HUES6 (cell line): ENCODE results near the gene NPM3.

Source experiments
- H3K27ac ChIP-seq: 2 replicates; pipeline ENCODE4 v1.7.0; 2013; ENCODE audit warnings: low read depth, mild to moderate bottlenecking, low read length, inconsistent platforms
- H3K27me3 ChIP-seq: 2 replicates; pipeline ENCODE4 v1.6.1; 2013; ENCODE audit warnings: low read length; ENCODE audit not compliant: control insufficient read depth, insufficient read depth
- H3K36me3 ChIP-seq: 2 replicates; pipeline ENCODE4 v1.6.1; 2013; ENCODE audit warnings: low read length; ENCODE audit not compliant: control insufficient read depth, insufficient read depth
- H3K4me1 ChIP-seq: 2 replicates; pipeline ENCODE4 v1.6.1; 2013; ENCODE audit warnings: low read length; ENCODE audit not compliant: control insufficient read depth, insufficient read depth
- H3K4me3 ChIP-seq: 2 replicates; pipeline ENCODE4 v1.5.1; 2013; ENCODE audit warnings: low read depth, low read length
- H3K9ac ChIP-seq: one replicate; pipeline ENCODE4 v1.6.1; 2013; ENCODE audit warnings: mild to moderate bottlenecking, low read length
- H3K9me3 ChIP-seq: 2 replicates; pipeline ENCODE4 v1.6.1; 2013; ENCODE audit warnings: low read depth, low read length; ENCODE audit not compliant: control insufficient read depth, insufficient read depth

NPM3 gene

GRCh38 chr10:101772895-101773761 lies 10.1 kb downstream of the NPM3 start:
- H3K9me3 ChIP-seq, result no peaks in the 10 kb centered on the region
- peak overlapping the region; percentile 60 for H3K4me3 ChIP-seq
- peaks cover 57% of the 10 kb centered on the region for H3K4me1 ChIP-seq
- H3K27ac ChIP-seq, result no peak overlapping the region
- H3K9ac ChIP-seq, result peak overlapping the region; percentile 49
- peaks cover 15% of the 10 kb centered on the region; the same call in 1 of the 2 replicates for H3K36me3 ChIP-seq
- peaks cover 64% of the 10 kb centered on the region for H3K27me3 ChIP-seq

GRCh38 chr10:101772017-101772894 lies 11.0 kb downstream of the NPM3 start:
- Histone ChIP-seq H3K27me3 (peaks cover 55% of the 10 kb centered on the region), H3K4me1 (peaks cover 56% of the 10 kb centered on the region), H3K4me3 (no peak overlapping the region)

GRCh38 chr10:101771380-101771779 lies 11.9 kb downstream of the NPM3 start:
- peaks cover 51% of the 10 kb centered on the region for H3K4me1 ChIP-seq
- H3K27me3 ChIP-seq, result peaks cover 46% of the 10 kb centered on the region
- no peak overlapping the region for H3K27ac ChIP-seq
- peaks cover 15% of the 10 kb centered on the region; the same call in 1 of the 2 replicates for H3K36me3 ChIP-seq
- no peak overlapping the region for H3K9ac ChIP-seq
- H3K9me3 ChIP-seq, result no peaks in the 10 kb centered on the region
- H3K4me3 ChIP-seq, result no peak overlapping the region

More at GRCh38 chr10:101772017-101772894, 11.0 kb downstream of the NPM3 start:
- no peaks in the 10 kb centered on the region for H3K9me3 ChIP-seq
- peak overlapping the region; percentile 49 for H3K9ac ChIP-seq
- peaks cover 15% of the 10 kb centered on the region; the same call in 1 of the 2 replicates for H3K36me3 ChIP-seq
- no peak overlapping the region for H3K27ac ChIP-seq

GRCh38 chr10:101770331-101771215 lies 12.7 kb downstream of the NPM3 start:
- peaks cover 45% of the 10 kb centered on the region for H3K27me3 ChIP-seq
- H3K4me1 ChIP-seq, result peaks cover 51% of the 10 kb centered on the region
- no peaks in the 10 kb centered on the region for H3K9me3 ChIP-seq
- no peak overlapping the region for H3K9ac ChIP-seq
- H3K36me3 ChIP-seq, result peaks cover 15% of the 10 kb centered on the region; the same call in 1 of the 2 replicates
- no peak overlapping the region for H3K4me3 ChIP-seq
- no peak overlapping the region for H3K27ac ChIP-seq

- no peaks in the 10 kb centered on the region for H3K9me3 ChIP-seq
- no peak overlapping the region for H3K27ac ChIP-seq
- H3K9ac ChIP-seq, result no peak overlapping the region
- no peak overlapping the region for H3K4me3 ChIP-seq
- peaks cover 15% of the 10 kb centered on the region; the same call in 1 of the 2 replicates for H3K36me3 ChIP-seq
- peaks cover 48% of the 10 kb centered on the region for H3K4me1 ChIP-seq
- H3K27me3 ChIP-seq, result peaks cover 45% of the 10 kb centered on the region
These were observed 13.6 kb downstream of the NPM3 start for GRCh38 chr10:101769541-101770180.

GRCh38 chr10:101768791-101769170 lies 14.5 kb downstream of the NPM3 start:
- Histone ChIP-seq H3K27ac (no peak overlapping the region), H3K27me3 (peaks cover 37% of the 10 kb centered on the region), H3K9me3 (no peaks in the 10 kb centered on the region), H3K9ac (no peak overlapping the region), H3K36me3 (peaks cover 15% of the 10 kb centered on the region; the same call in 1 of the 2 replicates), H3K4me1 (peaks cover 40% of the 10 kb centered on the region), H3K4me3 (no peak overlapping the region)

GRCh38 chr10:101767966-101768790 lies 15.1 kb downstream of the NPM3 start:
- Histone ChIP-seq H3K4me3 (no peak overlapping the region), H3K9me3 (no peaks in the 10 kb centered on the region), H3K27ac (no peak overlapping the region; the same call in 1 of the 2 replicates), H3K27me3 (peaks cover 31% of the 10 kb centered on the region), H3K9ac (no peak overlapping the region), H3K36me3 (peaks cover 15% of the 10 kb centered on the region; the same call in 1 of the 2 replicates), H3K4me1 (peaks cover 34% of the 10 kb centered on the region)

GRCh38 chr10:101767600-101767945 lies 15.7 kb downstream of the NPM3 start:
- no peak overlapping the region; the same call in 1 of the 2 replicates for H3K27ac ChIP-seq
- no peak overlapping the region for H3K9ac ChIP-seq
- peaks cover 28% of the 10 kb centered on the region for H3K4me1 ChIP-seq
- peaks cover 25% of the 10 kb centered on the region for H3K27me3 ChIP-seq
- no peak overlapping the region for H3K4me3 ChIP-seq
- no peaks in the 10 kb centered on the region for H3K9me3 ChIP-seq
- H3K36me3 ChIP-seq, result peaks cover 15% of the 10 kb centered on the region; the same call in 1 of the 2 replicates

- peaks cover 19% of the 10 kb centered on the region for H3K27me3 ChIP-seq
- H3K4me3 ChIP-seq, result no peak overlapping the region
- no peak overlapping the region for H3K9ac ChIP-seq
- peaks cover 25% of the 10 kb centered on the region for H3K4me1 ChIP-seq
- H3K9me3 ChIP-seq, result no peaks in the 10 kb centered on the region
- no peak overlapping the region for H3K27ac ChIP-seq
- H3K36me3 ChIP-seq, result peaks cover 15% of the 10 kb centered on the region; the same call in 1 of the 2 replicates
These were observed 16.3 kb downstream of the NPM3 start for GRCh38 chr10:101766753-101767599.
